Naive thymus-derived CD4-positive, alpha-beta T cell (primary cell): ENCODE measurements around the gene NOP9. TPM values are rescaled to one million over a fixed set of nuclear protein-coding genes. Genes with fewer than 3 reads are reported as not detected.
"Not testable (repeated sequence)": the region's sequence is repeated elsewhere in the genome, so short reads cannot be mapped to it uniquely, and the experiment has no call there.

Experiments
- ATAC-seq: fragments of 150-1000 bp; cut with Tn5 transposase; 2 replicates; pipeline ENCODE4 v1.10.0; 2021; ENCODE audit warnings: mild to moderate bottlenecking, moderate library complexity
- CTCF ChIA-PET: fragments of 350-600 bp; sonication (Branson Sonifier 250); formaldehyde crosslinking; loops from one replicate; lab custom pipeline; 2021; ENCODE audit warnings: antibody characterized with exemption; lab: Charles Lee
- POLR2A ChIA-PET: fragments of 350-600 bp; sonication (Branson Sonifier 250); formaldehyde crosslinking; loops from one replicate; lab custom pipeline; 2021; ENCODE audit warnings: antibody characterized with exemption, inconsistent platforms; lab: Charles Lee
- DNase-seq, 9 donors: peaks; one replicate each; pipeline versions ENCODE4 v3.0.0 to v3.0.0-alpha.2; 2020 to 2022; ENCODE audit warnings: mixed read lengths in 1 of 9
- H3K27ac ChIP-seq: one replicate; pipeline ENCODE4 v1.7.0; 2013; ENCODE audit warnings: mild to moderate bottlenecking, low read depth, low read length, moderate library complexity
- H3K27me3 ChIP-seq, 2 donors: one replicate each; pipeline ENCODE4 v1.7.0; 2013; ENCODE audit warnings: low read length in 2 of 2, mild to moderate bottlenecking in 2 of 2, moderate library complexity in 2 of 2; ENCODE audit not compliant: control insufficient read depth in 2 of 2, insufficient read depth in 2 of 2
- H3K36me3 ChIP-seq, 3 experiments: 1 replicate in 2 of 3; 2 replicates in 1 of 3; pipeline ENCODE4 v1.7.0; 2013; ENCODE audit warnings: low read length in 3 of 3, mild to moderate bottlenecking in 3 of 3, moderate library complexity in 1 of 3; ENCODE audit not compliant: insufficient read depth in 3 of 3, control insufficient read depth in 2 of 3
- H3K4me1 ChIP-seq, 2 donors: one replicate each; pipeline ENCODE4 v1.7.0; 2013; ENCODE audit warnings: low read length in 2 of 2, mild to moderate bottlenecking in 2 of 2, moderate library complexity in 1 of 2; ENCODE audit not compliant: control insufficient read depth in 2 of 2, insufficient read depth in 2 of 2
- H3K4me3 ChIP-seq: 2 replicates; pipeline ENCODE4 v1.7.0; 2013; ENCODE audit warnings: mild to moderate bottlenecking, low read length
- H3K9me3 ChIP-seq, 3 experiments: 1 replicate in 2 of 3; 2 replicates in 1 of 3; pipeline ENCODE4 v1.7.0; 2013; ENCODE audit warnings: low read length in 3 of 3; ENCODE audit not compliant: control insufficient read depth in 2 of 3
- H3K27ac Mint-ChIP-seq, 9 donors: one replicate each; pipeline ENCODE4 v1.8.0; 2020 to 2022; ENCODE audit warnings: mixed read lengths in 9 of 9, mild to moderate bottlenecking in 8 of 9, moderate library complexity in 5 of 9, inconsistent platforms in 2 of 9
- H3K27me3 Mint-ChIP-seq, 5 donors: one replicate each; pipeline ENCODE4 v1.8.0; 2021 to 2022; ENCODE audit warnings: mixed read lengths in 5 of 5, mild to moderate bottlenecking in 1 of 5
- H3K36me3 Mint-ChIP-seq, 5 donors: one replicate each; pipeline ENCODE4 v1.8.0; 2020 to 2022; ENCODE audit warnings: mixed read lengths in 5 of 5, mild to moderate bottlenecking in 3 of 5, inconsistent platforms in 1 of 5
- H3K4me1 Mint-ChIP-seq, 7 donors: one replicate each; pipeline ENCODE4 v1.8.0; 2020 to 2022; ENCODE audit warnings: mixed read lengths in 7 of 7, mild to moderate bottlenecking in 3 of 7, inconsistent platforms in 1 of 7
- H3K4me3 Mint-ChIP-seq, 10 donors: one replicate each; pipeline ENCODE4 v1.8.0; 2020 to 2022; ENCODE audit warnings: mild to moderate bottlenecking in 10 of 10, mixed read lengths in 10 of 10, moderate library complexity in 6 of 10, inconsistent platforms in 2 of 10
- H3K9me3 Mint-ChIP-seq, 11 donors: one replicate each; pipeline ENCODE4 v1.8.0; 2020 to 2022; ENCODE audit warnings: mixed read lengths in 11 of 11, mild to moderate bottlenecking in 4 of 11, inconsistent platforms in 1 of 11, moderate library complexity in 1 of 11
- intact Hi-C, 2 donors: fragments of 100-400 bp; cut with micrococcal nuclease; formaldehyde crosslinking; loops; one replicate each; pipeline ENCODE4 v1.15.1; 2023
- polyA plus RNA-seq, 2 donors: library from polyadenylated mRNA; unstranded; fragments of 300-500 nt; fragmentation: Illumina TruSeq; gene quantifications; one replicate each; pipeline ENCODE4 v1.2.3, GENCODE V29; 2021
- total RNA-seq, 6 experiments: library from RNA in 5 of 6; stranded (reverse) in 5 of 6; gene quantifications; 1 replicate in 5 of 6; 2 replicates in 1 of 6; pipeline ENCODE4 v1.2.3 and lab custom pipeline; 2021 to 2026

The NOP9 gene
- total and polyA plus RNA-seq, 7 experiments from 2014 or later = 1.7 to 39.5 (median 23.9) TPM

DNA sequence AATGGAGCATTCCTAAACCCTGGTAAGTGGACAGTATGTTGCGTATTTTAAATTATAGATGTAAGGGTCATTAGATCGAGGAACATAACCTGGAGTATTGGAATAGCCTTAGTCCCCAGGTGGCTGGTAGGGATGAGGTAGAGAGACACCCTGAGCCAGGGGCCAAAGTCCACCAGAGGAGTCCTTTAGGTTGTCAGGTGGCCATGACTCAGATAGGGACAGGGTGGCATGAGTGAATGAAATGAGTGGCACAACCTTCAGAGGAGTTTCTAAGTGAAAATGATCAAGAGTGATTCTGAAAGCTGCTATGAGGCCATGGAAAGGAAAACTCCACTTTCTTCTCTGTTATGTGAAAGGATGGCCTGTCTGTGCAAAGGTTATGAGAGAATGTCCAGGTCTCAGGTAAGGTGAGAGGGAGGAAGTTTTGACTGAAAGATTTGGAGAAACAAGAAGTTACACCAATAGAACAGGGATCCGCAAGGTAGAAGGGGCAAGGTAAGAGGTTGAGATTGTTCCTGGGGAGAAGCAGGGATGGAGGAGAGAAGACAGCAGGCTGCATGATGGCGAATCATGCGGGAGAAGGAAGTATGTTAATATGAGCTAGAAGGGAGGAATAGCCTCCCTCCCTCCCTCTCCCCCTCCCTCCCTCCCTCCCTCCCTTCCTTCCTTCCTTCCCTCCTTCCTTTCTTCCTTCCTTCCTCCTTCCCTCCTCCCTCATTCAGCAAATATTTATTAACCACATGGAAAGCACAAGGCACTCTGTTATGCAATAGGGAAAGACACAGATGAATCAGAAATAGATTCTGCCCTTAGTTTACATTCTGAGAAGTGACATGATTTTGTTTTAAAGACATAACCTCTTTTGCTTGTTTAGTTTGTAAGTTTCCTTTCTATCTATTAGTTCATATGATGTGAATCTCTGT lies 54.2 kb downstream of the NOP9 start:
- CTCF ChIA-PET = no interaction called here
- Mint-ChIP-seq H3K27ac (no peak overlapping the region), H3K36me3 (no peaks in the 10 kb centered on the region), H3K27me3 (peaks cover 34 to 58% (median 49%) of the 10 kb centered on the region in 5 donors), H3K4me1 (no peaks in the 10 kb centered on the region), H3K4me3 (no peak overlapping the region), H3K9me3 (no peaks in the 10 kb centered on the region)
- intact Hi-C loops = no loop called here
- no peak for ATAC-seq
- no peaks in the 10 kb centered on the region for H3K9me3 ChIP-seq
- H3K4me1 ChIP-seq = no peaks in the 10 kb centered on the region
- no peak for DNase-seq
- H3K27ac ChIP-seq = no peak overlapping the region
- no peaks in the 10 kb centered on the region for H3K36me3 ChIP-seq
- POLR2A ChIA-PET = no interaction called here
- H3K4me3 ChIP-seq = no peak overlapping the region
- peaks cover 0 to 7% of the 10 kb centered on the region in 2 donors for H3K27me3 ChIP-seq

DNA sequence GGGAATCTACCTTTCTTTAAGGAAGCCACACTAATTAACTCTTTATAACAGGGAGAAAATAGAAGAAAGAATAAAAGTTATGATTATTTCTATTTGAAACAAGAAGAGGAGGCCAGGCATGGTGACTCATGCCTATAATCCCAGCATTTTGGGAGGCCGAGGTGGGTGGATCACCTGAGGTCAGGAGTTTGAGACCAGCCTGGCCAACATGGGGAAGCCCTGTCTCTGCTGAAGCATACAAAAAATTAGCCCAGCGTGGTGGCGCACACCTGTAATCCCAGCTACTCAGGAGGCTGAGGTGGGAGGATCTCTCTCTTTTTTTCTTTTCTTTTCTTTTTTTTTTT lies 54.8 kb downstream of the NOP9 start:
- H3K27me3 ChIP-seq, H3K4me3 Mint-ChIP-seq, H3K9me3 ChIP-seq, CTCF ChIA-PET, POLR2A ChIA-PET, H3K4me1 ChIP-seq, intact Hi-C loops, H3K36me3 Mint-ChIP-seq, ATAC-seq, H3K9me3 Mint-ChIP-seq, DNase-seq, H3K27ac ChIP-seq, H3K4me3 ChIP-seq, H3K27ac Mint-ChIP-seq, H3K36me3 ChIP-seq, H3K4me1 Mint-ChIP-seq: not testable (repeated sequence)
- peaks cover 32 to 53% (median 47%) of the 10 kb centered on the region in 5 donors for H3K27me3 Mint-ChIP-seq

DNA sequence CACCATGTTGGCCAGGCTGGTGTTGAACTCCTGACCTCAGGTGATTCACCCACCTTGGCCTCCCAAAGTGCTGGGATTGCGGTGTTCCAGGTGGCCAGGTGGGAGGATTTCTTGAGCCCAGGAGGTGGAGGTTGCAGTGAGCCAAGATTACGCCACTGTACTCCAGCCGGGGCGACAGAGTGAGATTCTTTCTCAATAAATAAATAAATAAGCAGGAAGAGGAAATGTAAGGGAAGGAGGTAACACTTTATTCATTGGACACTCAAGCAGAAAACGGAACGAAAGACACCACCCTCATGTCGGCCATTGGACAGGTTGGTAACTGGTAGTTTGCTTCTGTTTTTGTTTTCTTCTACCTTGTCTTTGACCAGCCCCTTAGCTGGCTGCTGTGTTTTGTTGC lies 55.4 kb downstream of the NOP9 start:
- Mint-ChIP-seq H3K9me3 (peaks cover 0 to 5% (median 2%) of the 10 kb centered on the region in 11 donors), H3K4me3 (no peak overlapping the region), H3K27me3 (peaks cover 26 to 53% (median 45%) of the 10 kb centered on the region in 5 donors), H3K27ac (no peak overlapping the region), H3K4me1 (no peaks in the 10 kb centered on the region), H3K36me3 (peaks cover 0 to 5% (median 0%) of the 10 kb centered on the region in 5 donors)
- Histone ChIP-seq H3K4me1 (no peaks in the 10 kb centered on the region), H3K27me3 (peaks cover 0 to 7% of the 10 kb centered on the region in 2 donors), H3K4me3 (no peak overlapping the region), H3K36me3 (no peaks in the 10 kb centered on the region), H3K27ac (no peak overlapping the region), H3K9me3 (peaks cover 0 to 3% (median 0%) of the 10 kb centered on the region in 3 experiments)
- no peak for ATAC-seq
- POLR2A ChIA-PET = no interaction called here
- DNase-seq = no peak
- intact Hi-C loops = no loop called here
- CTCF ChIA-PET = no interaction called here

DNA sequence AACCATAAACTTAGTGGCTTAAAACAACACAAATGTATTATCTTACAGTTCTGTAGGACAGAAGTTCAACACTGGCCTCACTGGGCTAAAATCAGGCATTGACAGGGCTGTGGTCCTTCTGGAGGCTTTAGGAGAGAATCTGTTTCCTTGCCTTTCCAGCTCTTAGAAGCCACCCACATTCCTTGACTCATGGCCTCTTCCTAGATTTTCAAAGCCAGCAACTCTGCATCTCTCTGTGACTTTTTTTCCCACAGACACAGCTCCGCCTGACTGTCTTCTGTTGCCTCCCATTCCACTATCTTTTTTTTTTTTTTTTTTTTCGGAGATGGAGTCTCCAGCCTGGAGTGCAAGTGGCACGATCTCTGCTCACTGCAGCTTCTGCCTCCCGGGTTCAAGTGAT lies 56.6 kb downstream of the NOP9 start:
- H3K4me3 Mint-ChIP-seq = no peak overlapping the region
- no peaks in the 10 kb centered on the region for H3K36me3 ChIP-seq

More for the DNA sequence above, 56.6 kb downstream of the NOP9 start:
- H3K27me3 ChIP-seq = peaks cover 0 to 7% of the 10 kb centered on the region in 2 donors
- H3K4me3 ChIP-seq = no peak overlapping the region
- H3K27me3 Mint-ChIP-seq = peaks cover 23 to 51% (median 44%) of the 10 kb centered on the region in 5 donors
- H3K9me3 Mint-ChIP-seq = peaks cover 0 to 12% (median 5%) of the 10 kb centered on the region in 11 donors
- no peak overlapping the region for H3K27ac ChIP-seq
- no peaks in the 10 kb centered on the region for H3K4me1 Mint-ChIP-seq
- no peak for ATAC-seq
- no peaks in the 10 kb centered on the region for H3K4me1 ChIP-seq
- H3K36me3 Mint-ChIP-seq = peaks cover 0 to 5% (median 0%) of the 10 kb centered on the region in 5 donors
- intact Hi-C loops = no loop called here
- CTCF ChIA-PET = no interaction called here
- DNase-seq = no peak
- no peak overlapping the region for H3K27ac Mint-ChIP-seq
- H3K9me3 ChIP-seq = peaks cover 0 to 7% (median 0%) of the 10 kb centered on the region in 3 experiments
- POLR2A ChIA-PET = no interaction called here

Other genes with a start within 250 kb of the NOP9 start
Only the 30 nearest of the 34 such genes appear.
- gene DCAF11, start 185.1 kb upstream of the NOP9 start, total RNA-seq = 10 to 100 TPM; 71.9 to 90.1 (median 83.3) TPM
- gene DCAF11, start 185.1 kb upstream of the NOP9 start, polyA plus RNA-seq = 10 to 100 TPM; 69.1 to 97.0 TPM
- gene NRL, start 184.9 kb upstream of the NOP9 start, total RNA-seq = 1 to 10 TPM; 2.1 to 4.5 (median 3.8) TPM
- gene NRL, start 184.9 kb upstream of the NOP9 start, polyA plus RNA-seq = 1 to 10 TPM; 2.2 to 2.6 TPM
- gene FITM1, start 169.2 kb upstream of the NOP9 start, total RNA-seq = 1 to 10 TPM; 1.8 to 4.3 (median 2.0) TPM
- gene FITM1, start 169.2 kb upstream of the NOP9 start, polyA plus RNA-seq = 1 to 10 TPM in 1 of 2 donors, under 1 TPM in 1; 0.48 to 1.2 TPM
- gene PSME1, start 163.7 kb upstream of the NOP9 start, total RNA-seq = 100 to 1,000 TPM; 189 to 583 (median 202) TPM
- 100 to 1,000 TPM; 698 to 703 TPM for gene PSME1, start 163.7 kb upstream of the NOP9 start, polyA plus RNA-seq
- gene EMC9, start 158.3 kb upstream of the NOP9 start, total RNA-seq = 10 to 100 TPM in 4 of 5 experiments, 1 to 10 TPM in 1; 9.0 to 25.5 (median 22.3) TPM
- 10 to 100 TPM in 1 of 2 donors, 1 to 10 TPM in 1; 9.6 to 12.4 TPM for gene EMC9, start 158.3 kb upstream of the NOP9 start, polyA plus RNA-seq
- gene PSME2, start 153.2 kb upstream of the NOP9 start, total RNA-seq = 100 to 1,000 TPM; 120 to 777 (median 143) TPM
- 100 to 1,000 TPM; 402 to 435 TPM for gene PSME2, start 153.2 kb upstream of the NOP9 start, polyA plus RNA-seq
- gene RNF31, start 152.4 kb upstream of the NOP9 start, total RNA-seq = 100 to 1,000 TPM in 1 of 5 experiments, 10 to 100 TPM in 4; 64.0 to 151 (median 95.4) TPM
- gene RNF31, start 152.4 kb upstream of the NOP9 start, polyA plus RNA-seq = 10 to 100 TPM; 40.9 to 48.1 TPM
- 100 to 1,000 TPM; 133 to 337 (median 189) TPM for gene IRF9, start 138.6 kb upstream of the NOP9 start, total RNA-seq
- gene IRF9, start 138.6 kb upstream of the NOP9 start, polyA plus RNA-seq = 100 to 1,000 TPM in 1 of 2 donors, 10 to 100 TPM in 1; 73.3 to 110 TPM
- 10 to 100 TPM; 20.3 to 80.5 (median 68.6) TPM for gene REC8, start 127.8 kb upstream of the NOP9 start, total RNA-seq
- 10 to 100 TPM in 1 of 2 donors, 1 to 10 TPM in 1; 4.4 to 10.7 TPM for gene REC8, start 127.8 kb upstream of the NOP9 start, polyA plus RNA-seq
- gene IPO4, start 111.0 kb upstream of the NOP9 start, total RNA-seq = 10 to 100 TPM; 21.5 to 45.2 (median 42.2) TPM
- gene IPO4, start 111.0 kb upstream of the NOP9 start, polyA plus RNA-seq = 10 to 100 TPM; 17.5 to 36.2 TPM
- gene TM9SF1, start 104.4 kb upstream of the NOP9 start, total RNA-seq = 10 to 100 TPM; 16.2 to 40.5 (median 19.2) TPM
- gene TM9SF1, start 104.4 kb upstream of the NOP9 start, polyA plus RNA-seq = 10 to 100 TPM; 32.1 to 34.4 TPM
- 1 to 10 TPM in 2 of 5 experiments, under 1 TPM in 2, not detected in 1; 0.22 to 1.9 (median 1.1) TPM for gene TSSK4, start 94.2 kb upstream of the NOP9 start, total RNA-seq
- gene TSSK4, start 94.2 kb upstream of the NOP9 start, polyA plus RNA-seq = 1 to 10 TPM; 1.0 to 1.4 TPM
- 100 to 1,000 TPM in 1 of 5 experiments, 10 to 100 TPM in 4; 79.1 to 101 (median 85.7) TPM for gene CHMP4A, start 86.4 kb upstream of the NOP9 start, total RNA-seq
- 100 to 1,000 TPM; 121 to 140 TPM for gene CHMP4A, start 86.4 kb upstream of the NOP9 start, polyA plus RNA-seq
- gene MDP1, start 83.8 kb upstream of the NOP9 start, total RNA-seq = 10 to 100 TPM in 3 of 5 experiments, 1 to 10 TPM in 2; 5.5 to 18.5 (median 14.2) TPM
- gene MDP1, start 83.8 kb upstream of the NOP9 start, polyA plus RNA-seq = 10 to 100 TPM; 33.1 to 36.4 TPM
- gene NEDD8, start 67.5 kb upstream of the NOP9 start, total RNA-seq = 100 to 1,000 TPM in 3 of 5 experiments, 10 to 100 TPM in 2; 73.5 to 175 (median 106) TPM
- gene NEDD8, start 67.5 kb upstream of the NOP9 start, polyA plus RNA-seq = 100 to 1,000 TPM; 254 to 340 TPM
- gene GMPR2, start 66.9 kb upstream of the NOP9 start, total RNA-seq = 10 to 100 TPM; 38.2 to 91.6 (median 69.5) TPM
- gene GMPR2, start 66.9 kb upstream of the NOP9 start, polyA plus RNA-seq = 100 to 1,000 TPM in 1 of 2 donors, 10 to 100 TPM in 1; 99.9 to 107 TPM
- gene TINF2, start 57.2 kb upstream of the NOP9 start, total RNA-seq = 100 to 1,000 TPM; 133 to 150 (median 139) TPM
- gene TINF2, start 57.2 kb upstream of the NOP9 start, polyA plus RNA-seq = 100 to 1,000 TPM; 143 to 186 TPM
- 10 to 100 TPM in 1 of 5 experiments, 1 to 10 TPM in 4; 4.8 to 12.9 (median 7.1) TPM for gene TGM1, start 36.7 kb upstream of the NOP9 start, total RNA-seq
- gene TGM1, start 36.7 kb upstream of the NOP9 start, polyA plus RNA-seq = not detected
- 10 to 100 TPM; 49.7 to 76.5 (median 55.5) TPM for gene RABGGTA, start 28.3 kb upstream of the NOP9 start, total RNA-seq
- gene RABGGTA, start 28.3 kb upstream of the NOP9 start, polyA plus RNA-seq = 10 to 100 TPM; 17.9 to 36.3 TPM
- gene DHRS1, start 70 bp upstream of the NOP9 start, total RNA-seq = 10 to 100 TPM; 25.2 to 37.0 (median 33.3) TPM
- gene DHRS1, start 70 bp upstream of the NOP9 start, polyA plus RNA-seq = 10 to 100 TPM; 21.3 to 38.4 TPM
- 10 to 100 TPM; 16.4 to 31.5 (median 22.7) TPM for gene CIDEB, start 8.1 kb downstream of the NOP9 start, total RNA-seq
- 10 to 100 TPM; 18.7 to 19.3 TPM for gene CIDEB, start 8.1 kb downstream of the NOP9 start, polyA plus RNA-seq
- gene LTB4R2, start 10.3 kb downstream of the NOP9 start, total RNA-seq = 10 to 100 TPM; 13.9 to 26.8 (median 17.5) TPM
- 1 to 10 TPM; 2.1 to 2.7 TPM for gene LTB4R2, start 10.3 kb downstream of the NOP9 start, polyA plus RNA-seq
- 10 to 100 TPM; 14.1 to 28.8 (median 26.3) TPM for gene LTB4R, start 11.7 kb downstream of the NOP9 start, total RNA-seq
- gene LTB4R, start 11.7 kb downstream of the NOP9 start, polyA plus RNA-seq = 1 to 10 TPM; 9.1 to 9.4 TPM
- gene ADCY4, start 35.2 kb downstream of the NOP9 start, total RNA-seq = 10 to 100 TPM in 1 of 5 experiments, 1 to 10 TPM in 4; 4.6 to 10.2 (median 6.1) TPM
- gene ADCY4, start 35.2 kb downstream of the NOP9 start, polyA plus RNA-seq = under 1 TPM in 1 of 2 donors, not detected in 1; 0.25 TPM
- 10 to 100 TPM; 19.9 to 47.5 (median 36.8) TPM for gene RIPK3, start 40.1 kb downstream of the NOP9 start, total RNA-seq
- gene RIPK3, start 40.1 kb downstream of the NOP9 start, polyA plus RNA-seq = 10 to 100 TPM in 1 of 2 donors, 1 to 10 TPM in 1; 8.2 to 11.7 TPM
- not detected for gene NFATC4, start 68.3 kb downstream of the NOP9 start, total RNA-seq
- not detected for gene NFATC4, start 68.3 kb downstream of the NOP9 start, polyA plus RNA-seq
- gene NYNRIN, start 99.2 kb downstream of the NOP9 start, total RNA-seq = 1 to 10 TPM in 1 of 5 experiments, under 1 TPM in 4; 0.08 to 1.3 (median 0.11) TPM
- not detected for gene NYNRIN, start 99.2 kb downstream of the NOP9 start, polyA plus RNA-seq
- gene CBLN3, start 129.8 kb downstream of the NOP9 start, total RNA-seq = 10 to 100 TPM in 1 of 5 experiments, 1 to 10 TPM in 4; 2.0 to 13.9 (median 2.9) TPM
- under 1 TPM in 1 of 2 donors, not detected in 1; 0.24 TPM for gene CBLN3, start 129.8 kb downstream of the NOP9 start, polyA plus RNA-seq
- 100 to 1,000 TPM in 4 of 5 experiments, 10 to 100 TPM in 1; 96.9 to 139 (median 129) TPM for gene KHNYN, start 130.1 kb downstream of the NOP9 start, total RNA-seq
- 10 to 100 TPM; 12.7 to 18.9 TPM for gene KHNYN, start 130.1 kb downstream of the NOP9 start, polyA plus RNA-seq
- gene SDR39U1, start 142.9 kb downstream of the NOP9 start, total RNA-seq = 100 to 1,000 TPM in 2 of 5 experiments, 10 to 100 TPM in 3; 64.7 to 137 (median 96.2) TPM
- 100 to 1,000 TPM in 1 of 2 donors, 10 to 100 TPM in 1; 91.8 to 104 TPM for gene SDR39U1, start 142.9 kb downstream of the NOP9 start, polyA plus RNA-seq